HG03460 (cell line): Measurements from ENCODE around the gene UQCR11.
"Not testable (repeated sequence)": the region's sequence is repeated elsewhere in the genome, so short reads cannot be mapped to it uniquely, and the experiment has no call there.

Experiments
- ATAC-seq: cut with Tn5 transposase; IDR thresholded peaks from one replicate; pipeline ENCODE4 v1.9.1; 2021; ENCODE audit not compliant: unreplicated experiment

Gene UQCR11

DNA sequence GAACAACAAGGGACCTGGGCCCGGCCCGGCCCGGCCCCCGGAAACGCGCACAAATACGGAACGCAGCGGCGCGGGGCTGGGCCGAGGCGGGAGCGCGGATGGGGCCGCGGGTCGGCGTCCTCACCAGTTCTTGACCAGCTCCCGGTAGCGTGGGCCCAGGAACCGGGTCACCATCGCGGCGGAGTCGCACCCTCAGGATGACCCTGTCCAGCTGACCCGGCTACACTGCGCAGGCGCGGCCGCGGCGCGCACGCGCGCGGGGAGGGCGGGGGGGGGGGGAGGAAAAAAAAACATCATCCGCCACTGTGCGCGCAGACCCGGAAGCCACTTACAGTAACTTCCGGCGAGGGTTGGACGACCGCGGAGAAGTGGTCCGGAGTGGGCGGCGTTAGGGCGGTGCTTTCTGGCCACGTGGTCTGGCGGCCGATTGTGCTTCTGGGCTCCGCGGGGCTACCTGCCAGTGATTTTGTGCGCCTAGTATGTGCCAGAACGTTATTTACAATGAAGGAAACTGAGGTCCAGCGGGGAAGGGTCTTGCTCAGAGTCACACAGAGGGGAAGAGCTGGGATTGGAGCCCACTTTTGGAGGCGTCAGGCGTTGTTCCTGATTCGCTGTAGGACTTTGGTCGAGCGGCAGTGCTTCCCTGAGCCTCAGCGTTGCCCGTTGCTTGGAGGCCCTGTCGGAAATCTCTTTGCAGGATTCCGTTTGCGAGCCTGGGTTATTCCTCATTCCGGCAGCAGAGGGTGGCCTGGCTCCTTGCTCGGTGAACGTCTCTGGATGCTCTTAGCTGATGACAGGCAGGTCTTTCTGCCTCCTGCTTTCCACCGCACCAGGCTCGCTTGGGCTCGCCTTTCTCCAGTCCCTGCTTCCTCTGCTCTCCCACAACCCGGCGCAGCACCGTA is at the start of gene UQCR11:
Gene UQCR11, minus strand, starts transcription at position 227 of the 902 bp plus-strand sequence. Its CDS starts 53 bp downstream, at position 174.
- peak; percentile 84 for ATAC-seq

- ATAC-seq = no peak
These were observed 49.0 kb upstream of the UQCR11 start for GRCh38 chr19:1654178-1654792.

DNA sequence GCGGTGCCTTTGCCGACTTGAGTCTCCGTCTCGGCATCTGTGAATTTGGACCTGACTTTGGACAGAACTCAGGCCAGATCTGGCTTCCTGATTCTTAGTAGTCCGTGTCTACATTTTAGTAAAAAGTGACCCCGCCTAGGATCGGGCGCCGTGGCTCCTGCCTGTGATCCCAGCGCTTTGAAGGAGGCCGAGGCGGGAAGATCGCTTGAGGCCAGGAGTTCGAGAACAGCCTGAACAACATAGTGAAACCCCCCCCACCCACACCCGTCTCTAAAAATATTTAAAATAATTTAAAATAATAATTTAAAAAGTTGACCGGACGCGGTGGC is 48.0 kb upstream of the UQCR11 start:
- ATAC-seq = no peak

- ATAC-seq = peak; percentile 57
These were observed 47.4 kb upstream of the UQCR11 start, which contains the start of gene TCF3 for GRCh38 chr19:1652471-1653299. Gene TCF3 (minus strand): TSS chr19:1652615. CDS start chr19:1650248, 2,367 bp downstream.

GRCh38 chr19:1651568-1652291 is 46.5 kb upstream of the UQCR11 start:
- no peak for ATAC-seq

- no peak for ATAC-seq
These were observed 45.6 kb upstream of the UQCR11 start for GRCh38 chr19:1650650-1651567.

DNA sequence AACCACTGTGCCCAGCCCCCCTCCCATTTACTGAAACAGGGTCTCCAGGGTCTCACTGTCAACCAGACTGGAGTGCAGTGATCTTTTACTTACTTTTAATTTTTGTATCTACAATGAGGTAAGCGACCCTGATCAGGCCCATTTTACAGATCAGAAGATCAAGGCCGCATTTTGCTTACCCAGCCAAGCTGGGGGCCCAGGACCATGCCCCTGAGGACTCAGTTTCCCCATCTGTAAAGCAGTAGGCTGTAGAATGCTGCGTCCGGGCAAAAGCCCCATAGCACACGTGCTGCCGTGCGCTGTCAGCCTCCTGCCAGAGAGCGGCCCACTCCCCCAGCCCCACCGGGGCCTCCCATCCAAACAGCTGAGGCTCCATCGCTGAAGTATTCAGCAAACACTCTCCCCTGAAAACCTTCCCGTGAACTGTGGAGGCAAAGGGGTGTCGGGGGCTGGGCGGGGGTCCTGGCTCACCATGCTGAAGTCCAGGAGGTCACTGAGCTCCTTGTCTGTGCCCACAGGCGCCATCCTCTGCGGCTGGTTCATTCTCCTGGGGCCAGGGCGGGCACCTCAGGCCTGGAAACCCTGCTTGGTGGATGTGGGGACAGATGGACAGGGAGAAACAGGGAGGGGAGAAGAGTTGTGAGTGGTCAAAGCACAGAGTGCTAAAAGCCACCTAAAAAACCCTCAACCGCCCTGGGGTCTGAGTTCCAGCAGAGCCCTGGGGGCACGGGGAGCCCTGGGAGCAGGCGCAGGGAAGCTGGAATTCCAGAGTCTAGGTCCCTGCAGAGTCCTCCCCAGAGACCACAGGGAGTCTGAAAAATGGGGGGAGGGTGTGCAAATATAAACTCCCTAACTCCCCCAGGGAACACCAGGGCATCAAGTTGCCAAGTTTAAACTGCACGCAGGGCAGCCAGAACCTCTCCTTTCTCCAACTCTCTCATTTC is 44.7 kb upstream of the UQCR11 start:
- no peak for ATAC-seq

GRCh38 chr19:1648920-1649541 is 43.8 kb upstream of the UQCR11 start:
- no peak for ATAC-seq

- ATAC-seq = no peak
These were observed 43.2 kb upstream of the UQCR11 start for GRCh38 chr19:1648459-1648849.

GRCh38 chr19:1647501-1648458 is 42.5 kb upstream of the UQCR11 start:
- no peak for ATAC-seq

DNA sequence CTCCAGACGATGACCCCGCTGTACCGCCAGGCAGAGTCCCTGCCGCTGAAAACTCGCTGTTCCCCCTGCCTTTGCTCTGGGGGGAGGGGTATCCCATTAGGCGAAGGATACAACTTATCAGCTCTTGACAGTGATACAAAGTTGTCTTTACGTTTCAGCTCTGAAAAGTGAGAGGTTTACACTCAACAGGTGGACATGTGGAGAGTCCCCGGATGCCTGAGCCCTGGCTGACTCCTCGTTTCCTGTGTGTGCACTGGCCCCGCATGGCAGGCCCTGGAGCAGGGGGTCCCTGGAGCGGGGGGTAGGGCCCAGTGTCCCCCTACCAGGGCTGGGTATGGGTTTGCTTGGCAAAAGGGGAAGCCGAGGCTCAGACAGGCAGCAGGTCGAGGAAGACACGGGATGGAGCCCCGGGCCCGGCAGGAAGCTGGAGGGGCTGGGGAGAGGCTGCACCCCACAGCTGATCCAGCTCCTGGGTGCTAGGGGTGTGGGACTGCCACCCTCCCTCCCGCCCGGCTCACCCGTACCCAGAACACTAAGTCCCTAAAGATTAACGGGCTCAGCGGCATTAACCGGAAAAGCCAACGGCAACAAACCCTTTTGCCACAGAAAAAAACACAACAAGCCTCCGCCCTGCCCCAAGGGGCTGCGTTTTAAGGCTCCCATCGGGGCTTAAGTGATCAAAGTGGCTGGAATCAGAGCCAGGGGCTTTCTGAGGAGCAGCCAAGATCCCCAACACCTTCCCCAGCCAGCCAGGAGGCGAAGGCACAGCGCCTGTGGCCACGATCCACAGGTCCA is 41.6 kb upstream of the UQCR11 start:
- ATAC-seq = no peak

- no peak for ATAC-seq
These were observed 40.9 kb upstream of the UQCR11 start for GRCh38 chr19:1646149-1646548.

- ATAC-seq = no peak
These were observed 40.0 kb upstream of the UQCR11 start for GRCh38 chr19:1645299-1645698.

- no peak for ATAC-seq
These were observed 38.8 kb upstream of the UQCR11 start for GRCh38 chr19:1644070-1644469.

GRCh38 chr19:1640893-1641448 is 35.7 kb upstream of the UQCR11 start:
- ATAC-seq = not testable (repeated sequence)
